Measurements from ENCODE around the gene HSPA14.
"Not testable (repeated sequence)": the region's sequence is repeated elsewhere in the genome, so short reads cannot be mapped to it uniquely, and the experiment has no call there.

Gene HSPA14

GRCh38 chr10:14838582-14839304 lies 637 bp downstream of the HSPA14 start:
- no peak for DNase-seq

- DNase-seq, result no peak
Observed at GRCh38 chr10:14839305-14839695, 1.2 kb downstream of the HSPA14 start.

GRCh38 chr10:14840178-14840577 lies 2.1 kb downstream of the HSPA14 start:
- no peak for DNase-seq

- no peak for DNase-seq
Observed at GRCh38 chr10:14843327-14843988, 5.4 kb downstream of the HSPA14 start.

GRCh38 chr10:14844948-14845347 lies 6.8 kb downstream of the HSPA14 start:
- no peak for DNase-seq

- no peak for DNase-seq
Observed at GRCh38 chr10:14852236-14852635, 14.1 kb downstream of the HSPA14 start.

- DNase-seq, result no peak
Observed at GRCh38 chr10:14855453-14855852, 17.3 kb downstream of the HSPA14 start.

- no peak for DNase-seq
Observed at GRCh38 chr10:14858338-14858960, 20.3 kb downstream of the HSPA14 start.

GRCh38 chr10:14859043-14859442 lies 20.9 kb downstream of the HSPA14 start:
- DNase-seq, result no peak

- DNase-seq, result no peak
Observed at GRCh38 chr10:14859775-14860174, 21.7 kb downstream of the HSPA14 start.

GRCh38 chr10:14860791-14861190 lies 22.7 kb downstream of the HSPA14 start:
- DNase-seq, result no peak

- DNase-seq, result not testable (repeated sequence)
Observed at GRCh38 chr10:14864466-14864865, 26.4 kb downstream of the HSPA14 start.

GRCh38 chr10:14864871-14865270 lies 26.8 kb downstream of the HSPA14 start:
- not testable (repeated sequence) for DNase-seq

GRCh38 chr10:14873090-14873760 lies 35.1 kb downstream of the HSPA14 start:
- no peak for DNase-seq

GRCh38 chr10:14875941-14876340 lies 37.8 kb downstream of the HSPA14 start:
- DNase-seq, result no peak

- no peak for DNase-seq
Observed at GRCh38 chr10:14876764-14877163, 38.7 kb downstream of the HSPA14 start.

GRCh38 chr10:14878266-14879123 lies 40.4 kb downstream of the HSPA14 start, which contains the start of gene SUV39H2:
TSS of gene SUV39H2 (plus strand) at chr10:14878866. CDS start at chr10:14878889, 23 bp downstream.
- peak; percentile 75 for DNase-seq

- DNase-seq, result no peak
Observed at GRCh38 chr10:14879124-14879927, 41.2 kb downstream of the HSPA14 start.

GRCh38 chr10:14879928-14880193 lies 41.8 kb downstream of the HSPA14 start:
- DNase-seq, result no peak

- DNase-seq, result no peak
Observed at GRCh38 chr10:14880229-14880628, 42.1 kb downstream of the HSPA14 start.

GRCh38 chr10:14884082-14884481 lies 46.0 kb downstream of the HSPA14 start:
- no peak for DNase-seq

GRCh38 chr10:14889318-14889717 lies 51.2 kb downstream of the HSPA14 start:
- DNase-seq, result no peak
